ENCODE measurements around the gene SOD3. TPM values are rescaled to one million over a fixed set of nuclear protein-coding genes. Genes with fewer than 3 reads are reported as not detected.

Gene SOD3
- total and polyA plus RNA-seq, 9 of the 15 experiments (the other 6 are each of a cell fraction or from before 2014, with no cell fraction given) = 0.10 to 0.31 (median 0.24) TPM; not detected in 6

GRCh38 chr4:24846716-24847115 lies 51.3 kb downstream of the SOD3 start (continued):
- TF ChIP-seq ELK3 (CRISPR knock-in tag; IDR thresholded peaks at IDR 0.05) (no peak), SMAD3 (CRISPR knock-in tag; conservative IDR thresholded peaks at IDR 0.05) (no peak), DNMT1 (IDR thresholded peaks at IDR 0.05) (no peak), ZNF12 (CRISPR knock-in tag; IDR thresholded peaks at IDR 0.05) (no peak), SMARCA5 (IDR thresholded peaks at IDR 0.05) (no peak), FOXJ2 (tag; IDR thresholded peaks at IDR 0.05) (no peak), CHAMP1 (IDR thresholded peaks at IDR 0.05) (no peak), HDAC6 (IDR thresholded peaks at IDR 0.05; ENCODE audit: low read depth, low read length) (no peak), ZNF232 (CRISPR knock-in tag; IDR thresholded peaks at IDR 0.05) (no peak), SNRNP70 (optimal IDR thresholded peaks at IDR 0.05; ENCODE audit: low read depth, low read length) (no peak), PRMT5 (CRISPR knock-in tag; IDR thresholded peaks at IDR 0.05) (no peak), CBX2 (IDR thresholded peaks at IDR 0.05; ENCODE audit: insufficient read depth, low read length, poor library complexity, severe bottlenecking) (no peak)

All from K562 (cell line).